Common myeloid progenitor, CD34-positive (primary cell): ENCODE measurements around the gene ENOX2.

Experiments used
- CTCF ChIA-PET: fragments of 350-600 bp; sonication (Branson Sonifier 250); formaldehyde crosslinking; loops from one replicate; lab custom pipeline; 2021; ENCODE audit warnings: antibody characterized with exemption; lab: Charles Lee
- POLR2A ChIA-PET: fragments of 350-600 bp; sonication (Branson Sonifier 250); formaldehyde crosslinking; loops from one replicate; lab custom pipeline; 2021; ENCODE audit warnings: antibody characterized with exemption; lab: Charles Lee
- DNase-seq, 3 donors: peaks; one replicate each; pipeline versions ENCODE4 v3.0.0 to v3.0.0-alpha.2; 2013
- H3K27ac ChIP-seq, 2 experiments: 1 replicate in 1 of 2; 2 replicates in 1 of 2; pipeline ENCODE4 v1.7.0; 2013; ENCODE audit warnings: inconsistent platforms in 2 of 2, low read length in 2 of 2, mild to moderate bottlenecking in 2 of 2, low read depth in 1 of 2, moderate library complexity in 1 of 2; ENCODE audit not compliant: severe bottlenecking in 2 of 2, insufficient read depth in 1 of 2, poor library complexity in 1 of 2
- H3K27me3 ChIP-seq, 5 experiments: replicated peaks in 2 of 5; 1 replicate in 3 of 5; 2 replicates in 2 of 5; pipeline versions ENCODE4 v1.6.1 to v1.7.0; 2013; ENCODE audit warnings: low read length in 4 of 5, mild to moderate bottlenecking in 2 of 5, moderate library complexity in 2 of 5, inconsistent platforms in 1 of 5; ENCODE audit not compliant: insufficient read depth in 5 of 5, control insufficient read depth in 4 of 5
- H3K36me3 ChIP-seq, 4 experiments: 1 replicate in 2 of 4; 2 replicates in 2 of 4; pipeline versions ENCODE4 v1.6.1 to v1.7.0; 2013; ENCODE audit warnings: low read length in 3 of 4, control low read depth in 1 of 4, mild to moderate bottlenecking in 1 of 4; ENCODE audit not compliant: control insufficient read depth in 4 of 4, insufficient read depth in 4 of 4
- H3K4me1 ChIP-seq, 4 experiments: 1 replicate in 3 of 4; 2 replicates in 1 of 4; pipeline versions ENCODE4 v1.6.1 to v1.7.1; 2013; ENCODE audit warnings: low read length in 3 of 4, mild to moderate bottlenecking in 3 of 4, control low read depth in 1 of 4, inconsistent platforms in 1 of 4, moderate library complexity in 1 of 4; ENCODE audit not compliant: control insufficient read depth in 4 of 4, insufficient read depth in 4 of 4; ENCODE audit errors: control extremely low read depth in 1 of 4
- H3K4me3 ChIP-seq, 7 experiments: 1 replicate in 4 of 7; 2 replicates in 3 of 7; pipeline versions ENCODE4 v1.5.1 to v1.7.0; 2013; ENCODE audit warnings: mild to moderate bottlenecking in 7 of 7, low read length in 6 of 7, moderate library complexity in 6 of 7, inconsistent platforms in 2 of 7, low read depth in 2 of 7, control low read depth in 1 of 7; ENCODE audit not compliant: insufficient read depth in 4 of 7, control insufficient read depth in 1 of 7; ENCODE audit errors: extremely low read depth in 1 of 7
- H3K9me3 ChIP-seq, 5 experiments: 1 replicate in 4 of 5; 2 replicates in 1 of 5; pipeline versions ENCODE4 v1.6.1 to v1.7.1; 2013; ENCODE audit warnings: low read length in 4 of 5, mild to moderate bottlenecking in 2 of 5, inconsistent platforms in 1 of 5, low read depth in 1 of 5, moderate library complexity in 1 of 5; ENCODE audit not compliant: control insufficient read depth in 4 of 5, insufficient read depth in 2 of 5; ENCODE audit errors: control extremely low read depth in 1 of 5
- WGBS: methylation state at CpG from one replicate; pipeline ENCODE4 v1.1.5; 2013; ENCODE audit not compliant: insufficient coverage; 5-methylcytosine and 5-hydroxymethylcytosine counted together

The ENOX2 gene

DNA sequence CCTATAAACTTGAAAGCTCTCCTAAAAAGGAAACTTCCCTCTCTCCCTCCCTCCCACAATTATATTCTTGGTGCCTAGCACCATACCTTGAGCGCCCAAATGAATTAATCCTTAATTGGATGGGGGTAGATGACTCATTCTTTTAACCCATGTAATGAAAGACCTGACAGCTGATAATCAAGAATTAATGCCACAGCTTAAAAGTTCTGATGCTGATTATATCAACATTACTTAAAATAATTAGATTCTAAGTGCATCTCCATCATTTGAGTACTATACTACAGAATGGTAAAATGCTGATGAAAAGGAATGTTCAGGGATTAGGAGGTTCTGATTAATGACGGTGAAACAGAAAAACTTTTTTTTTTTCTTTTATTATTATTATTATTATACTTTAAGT lies 117.0 kb downstream of the ENOX2 start:
- ChIA-PET POLR2A (no interaction called here), CTCF (no interaction called here)
- H3K27me3 ChIP-seq, result no peaks in the 10 kb centered on the region
- WGBS, result no CpG with 5 or more reads among the region's 2 CpGs
- H3K27ac ChIP-seq, result no peak overlapping the region
- no peak overlapping the region for H3K4me3 ChIP-seq
- H3K36me3 ChIP-seq, result no peaks in the 10 kb centered on the region
- no peak for DNase-seq
- no peaks in the 10 kb centered on the region for H3K4me1 ChIP-seq
- H3K9me3 ChIP-seq, result no peaks in the 10 kb centered on the region

DNA sequence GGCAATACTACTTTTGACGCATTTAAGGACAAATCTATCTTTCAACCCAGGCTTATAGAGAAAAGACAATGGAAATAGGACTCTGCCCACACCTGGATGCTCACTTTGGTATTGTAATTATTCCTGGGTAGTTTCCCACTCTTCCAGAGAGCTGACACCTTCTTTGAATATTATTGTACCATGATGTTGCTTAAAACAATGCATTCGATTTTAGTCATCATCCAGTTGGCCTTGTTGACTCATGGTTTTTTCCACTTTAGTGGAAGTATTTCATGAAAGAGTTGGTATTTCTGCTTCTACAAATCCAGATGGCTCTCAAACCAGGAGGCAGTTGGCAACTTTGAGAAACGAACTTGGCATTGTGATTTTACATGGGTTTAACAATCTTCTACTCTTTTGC lies 124.2 kb downstream of the ENOX2 start:
- no peak overlapping the region for H3K4me3 ChIP-seq
- DNase-seq, result no peak
- H3K4me1 ChIP-seq, result no peaks in the 10 kb centered on the region
- no peaks in the 10 kb centered on the region for H3K9me3 ChIP-seq
- no peaks in the 10 kb centered on the region for H3K27me3 ChIP-seq
- no peak overlapping the region for H3K27ac ChIP-seq
- ChIA-PET CTCF (no interaction called here), POLR2A (no interaction called here)
- 85% methylated on average over 3 of the region's 3 CpGs for WGBS
- no peaks in the 10 kb centered on the region for H3K36me3 ChIP-seq

GRCh38 chrX:130775849-130776248 lies 127.2 kb downstream of the ENOX2 start:
- CTCF ChIA-PET, result no interaction called here
- H3K4me3 ChIP-seq, result no peak overlapping the region
- no peak for DNase-seq

GRCh38 chrX:130772776-130773143 lies 130.2 kb downstream of the ENOX2 start:
- WGBS, result 60% methylated on average over 1 of the region's 4 CpGs
- Histone ChIP-seq H3K9me3 (no peaks in the 10 kb centered on the region), H3K4me1 (peaks cover 0 to 6% (median 2%) of the 10 kb centered on the region in 4 experiments), H3K27ac (no peak overlapping the region), H3K36me3 (no peaks in the 10 kb centered on the region), H3K27me3 (no peaks in the 10 kb centered on the region), H3K4me3 (no peak overlapping the region)
- POLR2A ChIA-PET, result no interaction called here
- CTCF ChIA-PET, result no interaction called here
- DNase-seq, result no peak

More at GRCh38 chrX:130775849-130776248, 127.2 kb downstream of the ENOX2 start:
- Histone ChIP-seq H3K4me1 (peaks cover 0 to 6% (median 0%) of the 10 kb centered on the region in 4 experiments), H3K27ac (no peak overlapping the region), H3K36me3 (no peaks in the 10 kb centered on the region), H3K9me3 (no peaks in the 10 kb centered on the region), H3K27me3 (no peaks in the 10 kb centered on the region)
- POLR2A ChIA-PET, result no interaction called here
- 100% methylated on average over 1 of the region's 1 CpG for WGBS

- Histone ChIP-seq H3K4me1 (peaks cover 0 to 6% (median 2%) of the 10 kb centered on the region in 4 experiments), H3K27me3 (no peaks in the 10 kb centered on the region), H3K27ac (no peak overlapping the region), H3K36me3 (no peaks in the 10 kb centered on the region), H3K4me3 (no peak overlapping the region), H3K9me3 (no peaks in the 10 kb centered on the region)
- POLR2A ChIA-PET, result no interaction called here
- CTCF ChIA-PET, result interaction anchor here (0.8 kb wide), 1 partner anchor 13 kb away, joined by 4 read pairs; no protein-coding TSS in a partner anchor
- 52% methylated on average over 4 of the region's 4 CpGs for WGBS
- DNase-seq, result peak; percentile 9 to 57 (median 40)
Measured at GRCh38 chrX:130772105-130772775, 130.8 kb downstream of the ENOX2 start.

GRCh38 chrX:130771648-130772047 lies 131.4 kb downstream of the ENOX2 start:
- Histone ChIP-seq H3K27ac (no peak overlapping the region), H3K27me3 (no peaks in the 10 kb centered on the region), H3K4me3 (no peak overlapping the region), H3K4me1 (peaks cover 0 to 6% (median 2%) of the 10 kb centered on the region in 4 experiments), H3K9me3 (no peaks in the 10 kb centered on the region), H3K36me3 (no peaks in the 10 kb centered on the region)
- DNase-seq, result no peak
- 56% methylated on average over 1 of the region's 1 CpG for WGBS
- POLR2A ChIA-PET, result no interaction called here
- CTCF ChIA-PET, result interaction anchor here (0.8 kb wide), 1 partner anchor 13 kb away, joined by 4 read pairs; no protein-coding TSS in a partner anchor

GRCh38 chrX:130771230-130771629 lies 131.8 kb downstream of the ENOX2 start:
- H3K4me1 ChIP-seq, result peaks cover 0 to 6% (median 2%) of the 10 kb centered on the region in 4 experiments
- no peak overlapping the region for H3K27ac ChIP-seq
- ChIA-PET CTCF (interaction anchor here (0.8 kb wide), 1 partner anchor 14 kb away, joined by 4 read pairs; no protein-coding TSS in a partner anchor), POLR2A (no interaction called here)
- no peak for DNase-seq
- H3K4me3 ChIP-seq, result no peak overlapping the region
- no peaks in the 10 kb centered on the region for H3K9me3 ChIP-seq
- no peaks in the 10 kb centered on the region for H3K27me3 ChIP-seq
- no peaks in the 10 kb centered on the region for H3K36me3 ChIP-seq
- 89% methylated on average over 1 of the region's 2 CpGs for WGBS
